ENCODE data around the gene KRT76. TPM values are rescaled to one million over a fixed set of nuclear protein-coding genes. Genes with fewer than 3 reads are reported as not detected.
"Not testable (repeated sequence)": the region's sequence is repeated elsewhere in the genome, so short reads cannot be mapped to it uniquely, and the experiment has no call there.

The KRT76 gene
- total RNA-seq, 4 donors from 2014 or later: not detected

- TF ChIP-seq POLR2AphosphoS5 (IDR thresholded peaks at IDR 0.05): no peak
- TF ChIP-seq POLR2A (IDR thresholded peaks at IDR 0.05): no peak
- TF ChIP-seq, protein P1, sequence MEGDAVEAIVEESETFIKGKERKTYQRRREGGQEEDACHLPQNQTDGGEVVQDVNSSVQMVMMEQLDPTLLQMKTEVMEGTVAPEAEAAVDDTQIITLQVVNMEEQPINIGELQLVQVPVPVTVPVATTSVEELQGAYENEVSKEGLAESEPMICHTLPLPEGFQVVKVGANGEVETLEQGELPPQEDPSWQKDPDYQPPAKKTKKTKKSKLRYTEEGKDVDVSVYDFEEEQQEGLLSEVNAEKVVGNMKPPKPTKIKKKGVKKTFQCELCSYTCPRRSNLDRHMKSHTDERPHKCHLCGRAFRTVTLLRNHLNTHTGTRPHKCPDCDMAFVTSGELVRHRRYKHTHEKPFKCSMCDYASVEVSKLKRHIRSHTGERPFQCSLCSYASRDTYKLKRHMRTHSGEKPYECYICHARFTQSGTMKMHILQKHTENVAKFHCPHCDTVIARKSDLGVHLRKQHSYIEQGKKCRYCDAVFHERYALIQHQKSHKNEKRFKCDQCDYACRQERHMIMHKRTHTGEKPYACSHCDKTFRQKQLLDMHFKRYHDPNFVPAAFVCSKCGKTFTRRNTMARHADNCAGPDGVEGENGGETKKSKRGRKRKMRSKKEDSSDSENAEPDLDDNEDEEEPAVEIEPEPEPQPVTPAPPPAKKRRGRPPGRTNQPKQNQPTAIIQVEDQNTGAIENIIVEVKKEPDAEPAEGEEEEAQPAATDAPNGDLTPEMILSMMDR (IDR thresholded peaks at IDR 0.05): no peak
- TF ChIP-seq EP300 (IDR thresholded peaks at IDR 0.05; ENCODE audit: low read depth): no peak
- Histone ChIP-seq H3K27ac (no peak overlapping the region), H3K9me3 (peaks cover 8 to 15% of the 10 kb centered on the region in 2 donors), H3K27me3 (no peaks in the 10 kb centered on the region), H3K4me3 (no peak overlapping the region), H3K36me3 (no peaks in the 10 kb centered on the region), H3K4me1 (no peaks in the 10 kb centered on the region)
- intact Hi-C loops (cut with DNase I; ENCODE audit: low total_unique reads) (no loop called here), in situ Hi-C loops (cut with MboI; ENCODE audit: low pct_ligation_motif_present in 1 of 4, low pct_unique_long_range_greater_than_20kb in 1 of 4, low sequenced_read_pairs in 3 of 4) (no loop called here)
- WGBS, 2 donors (ENCODE audit: low coverage in 1 of 2): 79% methylated on average over 2 of the region's 2 CpGs; no CpG with 5 or more reads in 1 of the 2 donors
- DNase-seq: no peak
Measured at GRCh38 chr12:52763991-52764390, 13.2 kb downstream of the KRT76 start.

- Histone ChIP-seq H3K4me3 (no peak overlapping the region), H3K36me3 (no peaks in the 10 kb centered on the region), H3K4me1 (no peaks in the 10 kb centered on the region), H3K27me3 (peaks cover 5% of the 10 kb centered on the region), H3K9me3 (peaks cover 8 to 15% of the 10 kb centered on the region in 2 donors), H3K27ac (no peak overlapping the region)
- in situ Hi-C loops (cut with MboI; ENCODE audit: low pct_ligation_motif_present in 1 of 4, low pct_unique_long_range_greater_than_20kb in 1 of 4, low sequenced_read_pairs in 3 of 4) (no loop called here), intact Hi-C loops (cut with DNase I; ENCODE audit: low total_unique reads) (no loop called here)
- no peak for TF ChIP-seq POLR2A (IDR thresholded peaks at IDR 0.05)
- WGBS, 2 donors (ENCODE audit: low coverage in 1 of 2): 77 to 88% methylated on average over 3 to 9 of the region's 9 CpGs
- no peak for DNase-seq
Measured at GRCh38 chr12:52763036-52763659, 14.0 kb downstream of the KRT76 start.

DNA sequence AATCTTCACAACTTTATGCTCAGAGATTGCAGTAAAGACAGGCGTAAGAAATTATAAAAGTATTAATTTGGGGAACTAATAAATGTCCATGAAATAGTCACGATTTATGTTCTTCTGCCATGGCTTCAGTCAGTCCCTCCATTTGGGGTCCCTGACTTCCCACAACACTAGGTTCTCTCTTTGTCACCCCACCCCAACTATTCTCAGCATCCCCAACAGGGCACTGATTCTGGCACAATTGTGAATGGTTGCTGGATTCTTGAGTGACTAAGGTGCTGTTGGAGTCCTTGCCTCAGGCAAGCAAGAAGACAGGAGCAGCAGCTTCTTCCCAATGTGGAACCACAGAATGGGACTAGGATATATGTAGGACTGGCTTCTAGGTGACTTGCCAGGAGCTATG lies 15.3 kb downstream of the KRT76 start:
- TF ChIP-seq, protein P1 (IDR thresholded peaks at IDR 0.05): no peak
- TF ChIP-seq EP300 (IDR thresholded peaks at IDR 0.05; ENCODE audit: low read depth) (no peak), POLR2AphosphoS5 (IDR thresholded peaks at IDR 0.05) (no peak), POLR2A (IDR thresholded peaks at IDR 0.05) (no peak)
- intact Hi-C loops (cut with DNase I; ENCODE audit: low total_unique reads): no loop called here
- Histone ChIP-seq H3K4me1 (no peaks in the 10 kb centered on the region), H3K4me3 (no peak overlapping the region), H3K27ac (no peak overlapping the region), H3K36me3 (no peaks in the 10 kb centered on the region), H3K9me3 (peaks cover 8 to 15% of the 10 kb centered on the region in 2 donors), H3K27me3 (peaks cover 12% of the 10 kb centered on the region)
- WGBS, 2 donors (ENCODE audit: low coverage in 1 of 2): 69 to 91% methylated on average over 2 of the region's 2 CpGs
- in situ Hi-C loops (cut with MboI; ENCODE audit: low pct_ligation_motif_present in 1 of 4, low pct_unique_long_range_greater_than_20kb in 1 of 4, low sequenced_read_pairs in 3 of 4): no loop called here
- no peak for DNase-seq

DNA sequence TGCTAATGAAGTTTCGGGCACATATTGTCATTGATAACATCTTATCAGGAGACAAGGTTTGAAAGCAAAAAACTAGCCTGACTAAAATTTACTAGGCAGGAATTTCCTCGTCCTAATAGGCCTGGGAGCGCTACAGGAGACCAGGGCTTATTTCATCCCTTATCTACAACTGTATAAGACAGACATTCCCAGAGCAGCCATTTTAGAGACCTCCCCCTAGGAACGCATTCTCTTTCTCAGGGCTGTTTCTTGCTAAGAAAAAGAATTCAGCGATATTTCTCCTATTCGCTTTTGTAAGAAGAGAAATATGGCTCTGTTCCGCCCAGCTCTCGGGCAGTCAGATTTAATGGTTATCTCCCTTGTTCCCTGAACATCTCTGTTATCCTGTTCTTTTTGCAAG lies 15.9 kb downstream of the KRT76 start:
- H3K4me3 ChIP-seq; intact Hi-C loops (cut with DNase I; ENCODE audit: low total_unique reads); H3K36me3 ChIP-seq; H3K4me1 ChIP-seq; DNase-seq; in situ Hi-C loops (cut with MboI; ENCODE audit: low pct_ligation_motif_present in 1 of 4, low pct_unique_long_range_greater_than_20kb in 1 of 4, low sequenced_read_pairs in 3 of 4); H3K27ac ChIP-seq: not testable (repeated sequence)
- peaks cover 8 to 15% of the 10 kb centered on the region in 2 donors for H3K9me3 ChIP-seq
- H3K27me3 ChIP-seq: peaks cover 12% of the 10 kb centered on the region
- 83 to 86% methylated on average over 8 of the region's 8 CpGs for WGBS, 2 donors (ENCODE audit: low coverage in 1 of 2)

DNA sequence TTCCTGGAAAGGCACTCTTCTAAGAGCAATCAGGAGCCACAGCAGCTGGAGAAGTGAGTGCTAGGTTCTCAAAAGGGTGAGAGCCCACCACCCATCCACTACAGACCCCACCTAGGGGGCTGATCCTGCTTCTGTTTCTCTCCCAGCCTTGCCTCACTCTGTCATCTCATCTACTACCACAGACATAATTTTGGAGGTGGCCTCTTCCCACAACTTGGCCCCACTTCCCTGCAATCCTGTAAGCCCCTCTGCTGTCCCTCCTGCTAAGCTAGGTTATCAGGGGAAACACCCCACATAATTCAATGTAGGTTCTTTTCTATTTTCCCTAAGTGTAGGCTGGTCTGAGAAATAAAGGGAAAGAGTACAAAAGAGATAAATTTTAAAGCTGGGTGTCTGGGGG lies 16.5 kb downstream of the KRT76 start:
- peaks cover 12% of the 10 kb centered on the region for H3K27me3 ChIP-seq
- H3K4me3 ChIP-seq: no peak overlapping the region
- intact Hi-C loops (cut with DNase I; ENCODE audit: low total_unique reads) (no loop called here), in situ Hi-C loops (cut with MboI; ENCODE audit: low pct_ligation_motif_present in 1 of 4, low pct_unique_long_range_greater_than_20kb in 1 of 4, low sequenced_read_pairs in 3 of 4) (no loop called here)
- peaks cover 8 to 15% of the 10 kb centered on the region in 2 donors for H3K9me3 ChIP-seq
- no peaks in the 10 kb centered on the region for H3K36me3 ChIP-seq
- TF ChIP-seq, protein P1 (IDR thresholded peaks at IDR 0.05): no peak
- no peak overlapping the region for H3K27ac ChIP-seq
- no peaks in the 10 kb centered on the region for H3K4me1 ChIP-seq
- no peak for DNase-seq
